ENCODE measurements around the gene RECQL. TPM values are rescaled to one million over a fixed set of nuclear protein-coding genes. Genes with fewer than 3 reads are reported as not detected.
A peak's percentile ranks its signal among the peaks of the same experiment; 100 is the strongest.
"Not testable (repeated sequence)": the region's sequence is repeated elsewhere in the genome, so short reads cannot be mapped to it uniquely, and the experiment has no call there.

The RECQL gene
- total RNA-seq, 2 experiments from 2014 or later = 112 to 114 TPM

- Mint-ChIP-seq H3K27me3 (no peaks in the 10 kb centered on the region), H3K4me1 (ENCODE audit: low read depth) (peaks cover 55% of the 10 kb centered on the region), H3K9me3 (no peaks in the 10 kb centered on the region), H3K4me3 (no peak overlapping the region), H3K27ac (no peak overlapping the region), H3K36me3 (peaks cover 25% of the 10 kb centered on the region)
- CTCF ChIA-PET = interaction anchor here (1.4 kb wide), 1 partner anchor 178 kb away, joined by 9 read pairs; no protein-coding TSS in a partner anchor
- POLR2A ChIA-PET = interaction anchor here (1.0 to 3.0 kb wide), 6 partner anchors 9 to 178 kb away, joined by 3 to 26 read pairs (median 6); partner anchors contain the start of genes LDHB and PYROXD1
- DNase-seq = peak; percentile 55
- intact Hi-C loops (cut with micrococcal nuclease) = loop anchor here (5.0 kb wide), 1 partner anchor 1125 kb away; the partner anchor contains the start of gene ETNK1
Observed at GRCh38 chr12:21502164-21502496, 695 bp upstream of the RECQL start.

GRCh38 chr12:21500786-21501257, 613 bp downstream of the RECQL start:
- intact Hi-C loops (cut with micrococcal nuclease) = loop anchor here (1.0 to 5.0 kb wide), 12 partner anchors 8 to 1126 kb away; partner anchors contain the start of genes C2CD5, CMAS, ETNK1 and LDHB
- H3K4me3 Mint-ChIP-seq = no peak overlapping the region
- no peak for DNase-seq
- H3K27ac Mint-ChIP-seq = no peak overlapping the region
- ChIA-PET CTCF (interaction anchor here (1.4 kb wide), 1 partner anchor 180 kb away, joined by 9 read pairs; no protein-coding TSS in a partner anchor), POLR2A (interaction anchor here (0.6 to 3.0 kb wide), 6 partner anchors 10 to 546 kb away, joined by 3 to 26 read pairs (median 5); partner anchors contain the start of genes LDHB and PYROXD1)
- peaks cover 36% of the 10 kb centered on the region for H3K36me3 Mint-ChIP-seq
- H3K27me3 Mint-ChIP-seq = no peaks in the 10 kb centered on the region
- H3K4me1 Mint-ChIP-seq (ENCODE audit: low read depth) = peaks cover 58% of the 10 kb centered on the region
- no peaks in the 10 kb centered on the region for H3K9me3 Mint-ChIP-seq

- no peak for DNase-seq
- Mint-ChIP-seq H3K36me3 (peaks cover 44% of the 10 kb centered on the region), H3K4me3 (peak overlapping the region; percentile 35), H3K27ac (no peak overlapping the region), H3K4me1 (ENCODE audit: low read depth) (peaks cover 48% of the 10 kb centered on the region), H3K27me3 (no peaks in the 10 kb centered on the region), H3K9me3 (no peaks in the 10 kb centered on the region)
- intact Hi-C loops (cut with micrococcal nuclease) = loop anchor here (2.0 to 5.0 kb wide), 3 partner anchors 157 to 1128 kb away; partner anchors contain the start of genes CMAS, ETNK1 and LDHB
- CTCF ChIA-PET = no interaction called here
- POLR2A ChIA-PET = no interaction called here
Observed at GRCh38 chr12:21499765-21500164, 1.7 kb downstream of the RECQL start.

- Mint-ChIP-seq H3K36me3 (peaks cover 34% of the 10 kb centered on the region), H3K4me3 (no peak overlapping the region), H3K27ac (no peak overlapping the region), H3K27me3 (no peaks in the 10 kb centered on the region), H3K4me1 (ENCODE audit: low read depth) (peaks cover 4% of the 10 kb centered on the region), H3K9me3 (no peaks in the 10 kb centered on the region)
- DNase-seq = no peak
- intact Hi-C loops (cut with micrococcal nuclease) = no loop called here
- ChIA-PET POLR2A (no interaction called here), CTCF (no interaction called here)
Observed at GRCh38 chr12:21485998-21486397, 15.4 kb downstream of the RECQL start.

GRCh38 chr12:21483531-21483930, 17.9 kb downstream of the RECQL start:
- ChIA-PET POLR2A (no interaction called here), CTCF (interaction anchor here (0.6 to 0.9 kb wide), 2 partner anchors 8 to 459 kb away, joined by 3 to 4 read pairs; no protein-coding TSS in a partner anchor)
- H3K4me3 Mint-ChIP-seq = no peak overlapping the region
- DNase-seq = no peak
- H3K36me3 Mint-ChIP-seq = peaks cover 15% of the 10 kb centered on the region
- H3K27me3 Mint-ChIP-seq = no peaks in the 10 kb centered on the region
- no peaks in the 10 kb centered on the region for H3K9me3 Mint-ChIP-seq
- no peak overlapping the region for H3K27ac Mint-ChIP-seq
- H3K4me1 Mint-ChIP-seq (ENCODE audit: low read depth) = peaks cover 4% of the 10 kb centered on the region
- intact Hi-C loops (cut with micrococcal nuclease) = no loop called here

DNA sequence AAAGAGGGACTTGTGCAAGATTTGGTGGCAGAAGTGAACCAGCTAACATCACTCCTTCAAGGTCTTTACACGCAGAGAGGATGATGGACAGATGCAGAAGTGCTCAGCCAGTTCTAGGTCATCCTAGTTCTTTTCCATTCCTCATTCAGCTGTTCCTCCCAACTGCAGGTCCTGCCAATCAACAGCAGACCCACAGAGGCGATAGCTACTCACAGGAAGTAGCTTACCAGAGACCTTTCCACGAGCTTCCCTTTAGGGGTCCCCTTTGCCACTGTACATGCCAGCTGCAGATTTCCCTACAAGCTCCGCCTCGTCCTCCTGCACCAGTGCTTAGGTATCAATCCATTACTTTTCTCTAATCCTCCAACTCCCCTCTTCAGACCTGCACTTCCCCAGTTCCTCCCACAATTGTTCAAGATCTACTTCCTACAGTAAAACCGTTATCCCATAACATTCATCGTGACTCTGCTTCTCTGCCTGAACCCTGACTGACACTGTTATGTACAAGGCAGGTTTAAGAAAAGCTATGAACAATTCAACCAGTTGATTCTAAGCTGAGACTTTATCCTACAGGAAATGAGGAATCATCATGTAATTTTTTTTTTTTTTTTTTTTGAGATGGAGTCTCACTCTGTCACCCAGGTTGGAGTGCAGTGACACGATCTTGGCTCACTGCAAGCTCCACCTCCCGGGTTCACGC, 22.5 kb downstream of the RECQL start:
- no peak overlapping the region for H3K4me3 Mint-ChIP-seq
- H3K27ac Mint-ChIP-seq = no peak overlapping the region
- peaks cover 14% of the 10 kb centered on the region for H3K4me1 Mint-ChIP-seq (ENCODE audit: low read depth)
- ChIA-PET CTCF (interaction anchor here (1.6 kb wide), 1 partner anchor 15 kb away, joined by 4 read pairs; no protein-coding TSS in a partner anchor), POLR2A (no interaction called here)
- H3K9me3 Mint-ChIP-seq = no peaks in the 10 kb centered on the region
- H3K36me3 Mint-ChIP-seq = peaks cover 24% of the 10 kb centered on the region
- intact Hi-C loops (cut with micrococcal nuclease) = loop anchor here (10.0 kb wide), 1 partner anchor 164 kb away; no protein-coding TSS in a partner anchor
- DNase-seq = no peak
- H3K27me3 Mint-ChIP-seq = no peaks in the 10 kb centered on the region

DNA sequence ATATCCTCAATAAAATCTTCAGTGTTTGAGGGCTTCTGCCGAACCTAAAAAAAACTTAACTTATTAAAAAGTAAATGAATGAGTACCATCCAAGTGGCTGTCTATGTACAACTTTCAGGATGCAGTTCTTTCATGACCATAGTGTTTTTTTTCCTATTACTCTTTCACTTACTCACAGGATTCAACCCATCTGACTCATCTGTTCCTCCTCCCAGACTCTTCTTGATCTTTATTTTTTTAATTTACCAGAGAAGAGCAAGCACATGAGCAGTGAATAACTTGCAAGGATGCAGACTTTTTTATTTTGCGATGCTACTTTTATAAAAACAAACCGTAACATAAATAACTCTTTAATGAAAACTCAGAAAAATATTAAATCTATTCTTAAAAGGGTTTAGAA, 24.5 kb downstream of the RECQL start:
- Mint-ChIP-seq H3K27me3 (no peaks in the 10 kb centered on the region), H3K4me1 (ENCODE audit: low read depth) (peaks cover 14% of the 10 kb centered on the region), H3K36me3 (peaks cover 36% of the 10 kb centered on the region), H3K27ac (peak overlapping the region; percentile 73), H3K4me3 (no peak overlapping the region), H3K9me3 (no peaks in the 10 kb centered on the region)
- CTCF ChIA-PET = no interaction called here
- POLR2A ChIA-PET = no interaction called here
- no peak for DNase-seq
- intact Hi-C loops (cut with micrococcal nuclease) = loop anchor here (1.0 to 10.0 kb wide), 3 partner anchors 21 to 162 kb away; partner anchors contain the start of genes GOLT1B and RECQL

DNA sequence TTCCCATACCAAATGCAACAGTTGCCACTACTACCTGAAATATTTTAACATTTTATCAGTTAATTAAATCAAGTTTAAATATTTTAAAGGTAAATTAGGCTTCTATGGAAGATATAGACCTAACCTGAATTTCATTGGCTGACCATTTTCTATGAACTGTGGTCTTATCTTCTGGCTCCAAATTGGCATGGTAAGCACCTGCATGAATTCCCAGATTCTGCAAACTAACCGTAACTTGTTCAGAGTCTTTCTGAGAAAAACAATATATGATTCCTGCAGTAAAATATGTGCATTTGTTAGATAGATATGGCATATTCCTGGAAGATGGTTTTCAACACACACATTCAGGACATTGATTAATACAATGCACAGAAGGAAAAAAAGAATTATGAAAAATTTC, 25.9 kb downstream of the RECQL start:
- ChIA-PET POLR2A (no interaction called here), CTCF (no interaction called here)
- Mint-ChIP-seq H3K4me1 (ENCODE audit: low read depth) (peaks cover 18% of the 10 kb centered on the region), H3K4me3 (no peak overlapping the region), H3K9me3 (no peaks in the 10 kb centered on the region), H3K27me3 (no peaks in the 10 kb centered on the region), H3K27ac (no peak overlapping the region), H3K36me3 (peaks cover 41% of the 10 kb centered on the region)
- intact Hi-C loops (cut with micrococcal nuclease) = loop anchor here (10.0 kb wide), 1 partner anchor 161 kb away; no protein-coding TSS in a partner anchor
- DNase-seq = no peak

GRCh38 chr12:21472197-21472823, 29.1 kb downstream of the RECQL start:
- intact Hi-C loops (cut with micrococcal nuclease) = loop anchor here (10.0 kb wide), 1 partner anchor 158 kb away; no protein-coding TSS in a partner anchor
- no peaks in the 10 kb centered on the region for H3K9me3 Mint-ChIP-seq
- H3K4me1 Mint-ChIP-seq (ENCODE audit: low read depth) = peaks cover 16% of the 10 kb centered on the region
- no peaks in the 10 kb centered on the region for H3K27me3 Mint-ChIP-seq
- peaks cover 54% of the 10 kb centered on the region for H3K36me3 Mint-ChIP-seq
- no peak for DNase-seq
- ChIA-PET CTCF (no interaction called here), POLR2A (interaction anchor here (0.7 kb wide), 1 partner anchor 12 kb away, joined by 4 read pairs; no protein-coding TSS in a partner anchor)
- no peak overlapping the region for H3K4me3 Mint-ChIP-seq
- H3K27ac Mint-ChIP-seq = peak overlapping the region; percentile 49

DNA sequence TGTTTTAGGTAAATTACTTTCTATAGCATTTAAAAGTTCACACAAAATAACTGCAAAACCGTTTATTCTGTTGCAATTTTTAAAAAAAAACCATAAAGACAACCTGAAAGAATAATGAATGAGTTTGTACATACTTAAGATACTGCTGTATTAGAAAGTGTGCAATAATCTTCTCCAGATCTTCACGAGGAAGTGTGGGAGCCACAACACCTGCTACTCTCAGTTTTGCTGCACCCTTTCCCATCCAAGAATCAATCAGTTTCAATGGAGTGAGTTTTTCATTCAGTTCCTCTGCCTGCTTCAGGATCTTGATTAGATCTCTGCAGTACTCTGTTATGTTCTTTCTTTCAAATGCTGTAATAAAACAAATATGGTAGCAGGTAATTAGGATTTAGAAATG, 30.1 kb downstream of the RECQL start:
- H3K36me3 Mint-ChIP-seq = peaks cover 52% of the 10 kb centered on the region
- no peak for DNase-seq
- intact Hi-C loops (cut with micrococcal nuclease) = loop anchor here (10.0 kb wide), 1 partner anchor 156 kb away; no protein-coding TSS in a partner anchor
- no peaks in the 10 kb centered on the region for H3K9me3 Mint-ChIP-seq
- POLR2A ChIA-PET = no interaction called here
- CTCF ChIA-PET = no interaction called here
- H3K27me3 Mint-ChIP-seq = no peaks in the 10 kb centered on the region
- H3K27ac Mint-ChIP-seq = peak overlapping the region; percentile 51
- no peak overlapping the region for H3K4me3 Mint-ChIP-seq
- H3K4me1 Mint-ChIP-seq (ENCODE audit: low read depth) = peaks cover 10% of the 10 kb centered on the region

GRCh38 chr12:21467334-21467733, 34.1 kb downstream of the RECQL start:
- intact Hi-C loops (cut with micrococcal nuclease); H3K4me1 Mint-ChIP-seq (ENCODE audit: low read depth); H3K9me3 Mint-ChIP-seq; H3K27ac Mint-ChIP-seq; H3K27me3 Mint-ChIP-seq; POLR2A ChIA-PET; H3K4me3 Mint-ChIP-seq; DNase-seq; CTCF ChIA-PET: not testable (repeated sequence)
- peaks cover 53% of the 10 kb centered on the region for H3K36me3 Mint-ChIP-seq

- intact Hi-C loops (cut with micrococcal nuclease) = loop anchor here (5.0 to 10.0 kb wide), 2 partner anchors 1083 to 1165 kb away; partner anchors contain the start of genes C2CD5 and ETNK1
- POLR2A ChIA-PET = no interaction called here
Observed at GRCh38 chr12:21459474-21459873, 42.0 kb downstream of the RECQL start.

More at GRCh38 chr12:21459474-21459873, 42.0 kb downstream of the RECQL start:
- no peaks in the 10 kb centered on the region for H3K27me3 Mint-ChIP-seq
- no peak for DNase-seq
- CTCF ChIA-PET = no interaction called here
- H3K4me3 Mint-ChIP-seq = no peak overlapping the region
- peaks cover 34% of the 10 kb centered on the region for H3K4me1 Mint-ChIP-seq (ENCODE audit: low read depth)
- H3K9me3 Mint-ChIP-seq = peaks cover 3% of the 10 kb centered on the region
- H3K27ac Mint-ChIP-seq = no peak overlapping the region
- peaks cover 55% of the 10 kb centered on the region for H3K36me3 Mint-ChIP-seq

All from activated CD4-positive, alpha-beta memory T cell treated with anti-CD3 and anti-CD28 coated beads for 36 hours (primary cell).